HepG2 (cell line): ENCODE measurements around the gene TMEM256. TPM values are rescaled to one million over a fixed set of nuclear protein-coding genes. Genes with fewer than 3 reads are reported as not detected.
A peak's percentile ranks its signal among the peaks of the same experiment; 100 is the strongest.

Source experiments
- CBFB ChIP-seq: sonication (generic); formaldehyde crosslinking; IDR thresholded peaks from 2 replicates; pipeline ENCODE4 v1.4.0; 2020; ENCODE audit warnings: missing genetic modification reagents
- FOXK1 ChIP-seq: sonication (generic); formaldehyde crosslinking; IDR thresholded peaks from 2 replicates; pipeline ENCODE4 v1.4.0; 2020; ENCODE audit warnings: low read depth, missing genetic modification reagents, borderline replicate concordance
- HNF4G ChIP-seq, 2 experiments: sonication (generic) in 1 of 2; formaldehyde crosslinking in 1 of 2; IDR thresholded peaks; 2 replicates each; pipeline versions ENCODE4 v1.4.0 to v1.6.1; 2011 to 2020; ENCODE audit warnings: borderline replicate concordance in 2 of 2, low read depth in 2 of 2, mild to moderate bottlenecking in 2 of 2, low read length in 1 of 2, missing genetic modification reagents in 1 of 2, moderate library complexity in 1 of 2
- MZF1 ChIP-seq: sonication (generic); formaldehyde crosslinking; IDR thresholded peaks from 2 replicates; pipeline ENCODE4 v1.8.1; 2023; ENCODE audit warnings: mild to moderate bottlenecking, missing genetic modification reagents, borderline replicate concordance
- RBFOX2 ChIP-seq: fragments of 200-400 bp; formaldehyde crosslinking; IDR thresholded peaks from 2 replicates; pipeline ENCODE4 v1.6.1; 2017; ENCODE audit warnings: low read depth, mild to moderate bottlenecking, low read length
- RBM22 ChIP-seq: fragments of 200-400 bp; formaldehyde crosslinking; optimal IDR thresholded peaks from 2 replicates; pipeline ENCODE3; 2017; ENCODE audit warnings: mild to moderate bottlenecking, low read length, moderate library complexity
- RFXANK ChIP-seq: IDR thresholded peaks from 2 replicates; pipeline ENCODE4 v1.6.1; 2016
- SNRNP70 ChIP-seq: fragments of 200-400 bp; formaldehyde crosslinking; IDR thresholded peaks from 2 replicates; pipeline ENCODE4 v1.6.1; 2017; ENCODE audit warnings: mild to moderate bottlenecking, low read depth, low read length, moderate library complexity
- TCF7L2 ChIP-seq: IDR thresholded peaks from 2 replicates; pipeline ENCODE4 v1.6.1; 2011; ENCODE audit warnings: mild to moderate bottlenecking, low read depth, low read length, moderate library complexity
- YY1 ChIP-seq: IDR thresholded peaks from 2 replicates; pipeline ENCODE4 v1.6.1; 2011; ENCODE audit warnings: low read length, low read depth, moderate library complexity, mild to moderate bottlenecking; ENCODE audit not compliant: insufficient read depth, insufficient replicate concordance
- ZBTB3 ChIP-seq: sonication (generic); formaldehyde crosslinking; IDR thresholded peaks from 2 replicates; pipeline ENCODE4 v1.4.0; 2020; ENCODE audit warnings: low read depth, mild to moderate bottlenecking, moderate library complexity, missing genetic modification reagents, borderline replicate concordance
- ZBTB38 ChIP-seq: sonication (generic); formaldehyde crosslinking; IDR thresholded peaks from 2 replicates; pipeline ENCODE4 v1.5.1; 2020; ENCODE audit warnings: mild to moderate bottlenecking, missing genetic modification reagents
- ZNF496 ChIP-seq: sonication (generic); formaldehyde crosslinking; IDR thresholded peaks from 2 replicates; pipeline ENCODE4 v1.8.1; 2023; ENCODE audit warnings: mild to moderate bottlenecking, moderate library complexity, missing genetic modification reagents; ENCODE audit not compliant: insufficient replicate concordance
- ZNF713 ChIP-seq: sonication (generic); formaldehyde crosslinking; IDR thresholded peaks from 2 replicates; pipeline ENCODE4 v1.4.0; 2020; ENCODE audit warnings: mild to moderate bottlenecking, missing genetic modification reagents
- ZNF746 ChIP-seq: sonication (generic); formaldehyde crosslinking; IDR thresholded peaks from 2 replicates; pipeline ENCODE4 v1.8.0; 2022; ENCODE audit warnings: mild to moderate bottlenecking, missing genetic modification reagents
- polyA plus RNA-seq, 8 experiments: library from polyadenylated mRNA; depleted of rRNA in 3 of 8; stranded (reverse) in 7 of 8; unstranded in 1 of 8; fragments of >200 nt; fragmentation: Illumina TruSeq in 4 of 8; extraction: Trizol in 4 of 8; gene quantifications; 2 replicates each; pipeline versions ENCODE4 v1.2.1 to v1.2.3, GENCODE V29; 2011 to 2016; ENCODE audit warnings: low read depth in 4 of 8, missing spikeins in 1 of 8, mixed read lengths in 1 of 8; ENCODE audit not compliant: insufficient read depth in 1 of 8
- total RNA-seq, 5 experiments: library from RNA; depleted of rRNA; stranded (reverse); fragments of >200 nt; fragmentation: Illumina TruSeq; extraction: Trizol; gene quantifications; 2 replicates each; pipeline ENCODE4 v1.2.3, GENCODE V29; 2016; ENCODE audit warnings: low read depth in 1 of 5
- TF ChIP-seq, protein P1 (sequence below): sonication (generic); formaldehyde crosslinking; IDR thresholded peaks from 2 replicates; pipeline ENCODE4 v1.5.1; 2020; ENCODE audit warnings: mild to moderate bottlenecking, moderate library complexity, missing genetic modification reagents
- TF ChIP-seq, protein P2 (sequence below): sonication (generic); formaldehyde crosslinking; IDR thresholded peaks from 2 replicates; pipeline ENCODE4 v1.4.0; 2020; ENCODE audit warnings: missing genetic modification reagents, borderline replicate concordance
- TF ChIP-seq, protein P3 (sequence below): sonication (generic); formaldehyde crosslinking; IDR thresholded peaks from 2 replicates; pipeline ENCODE4 v1.4.0; 2020; ENCODE audit warnings: missing genetic modification reagents, borderline replicate concordance
- TF ChIP-seq, protein P4 (sequence below): sonication (generic); formaldehyde crosslinking; IDR thresholded peaks from 2 replicates; pipeline ENCODE4 v1.5.1; 2020; ENCODE audit warnings: missing genetic modification reagents, mild to moderate bottlenecking, borderline replicate concordance

The TMEM256 gene
- total and polyA plus RNA-seq, 2 of the 13 experiments (the other 11 are each of a cell fraction or from before 2014, with no cell fraction given): 231 to 252 TPM

DNA sequence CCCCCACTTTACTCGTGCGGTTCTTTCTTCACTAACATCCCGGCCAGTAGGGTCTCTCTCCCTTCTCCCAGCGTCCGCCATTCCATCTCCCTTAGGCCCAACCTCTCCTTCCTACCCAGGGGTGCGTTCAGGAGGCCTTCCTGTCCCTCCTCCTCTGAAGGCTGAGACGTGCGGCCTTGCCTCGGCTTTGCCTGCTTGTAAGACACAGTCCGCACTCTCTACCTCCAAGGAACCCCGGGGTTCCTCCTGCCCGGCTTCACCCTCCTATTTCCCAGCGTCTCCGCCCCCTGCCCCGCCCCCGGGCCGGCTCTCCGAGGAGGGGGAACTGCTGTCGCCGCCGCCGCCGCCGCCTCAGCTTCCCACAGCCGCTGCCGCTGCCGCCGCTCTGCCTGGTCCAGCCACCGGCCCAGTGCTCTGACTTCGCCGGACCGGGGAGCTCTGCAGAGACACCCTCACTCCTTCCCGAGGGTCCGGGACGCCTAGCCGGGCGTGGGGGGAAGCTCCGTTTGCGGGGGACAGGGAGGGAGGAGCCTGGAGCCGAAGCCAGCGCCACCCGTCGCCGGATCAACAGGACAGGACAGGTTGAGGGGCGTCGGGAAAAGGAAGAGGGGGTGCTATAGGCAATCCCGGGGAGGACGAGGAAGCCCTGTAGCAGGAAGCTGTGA is 34.2 kb upstream of the TMEM256 start (continued):
- TF ChIP-seq ZNF496 (CRISPR knock-in tag) (no peak), ZBTB38 (CRISPR knock-in tag) (peak; percentile 16; the same call in 1 of the 2 replicates), FOXK1 (CRISPR knock-in tag) (no peak), SNRNP70 (no peak), RBM22 (no peak), CBFB (CRISPR knock-in tag) (no peak), TCF7L2 (no peak), RBFOX2 (0 out of 2 replicates have a peak, but pooled peaks have one; percentile 28), RFXANK (CRISPR knock-in tag) (no peak), ZBTB3 (CRISPR knock-in tag) (no peak), MZF1 (CRISPR knock-in tag) (no peak), ZNF746 (no peak), HNF4G (IDR thresholded peaks at IDR 0.05; ENCODE audit: borderline replicate concordance, low read depth, low read length) (no peak), HNF4G (CRISPR knock-in tag; IDR thresholded peaks at IDR 0.05; ENCODE audit: borderline replicate concordance, low read depth) (no peak), ZNF713 (no peak), YY1 (no peak)
- TF ChIP-seq, protein P1, sequence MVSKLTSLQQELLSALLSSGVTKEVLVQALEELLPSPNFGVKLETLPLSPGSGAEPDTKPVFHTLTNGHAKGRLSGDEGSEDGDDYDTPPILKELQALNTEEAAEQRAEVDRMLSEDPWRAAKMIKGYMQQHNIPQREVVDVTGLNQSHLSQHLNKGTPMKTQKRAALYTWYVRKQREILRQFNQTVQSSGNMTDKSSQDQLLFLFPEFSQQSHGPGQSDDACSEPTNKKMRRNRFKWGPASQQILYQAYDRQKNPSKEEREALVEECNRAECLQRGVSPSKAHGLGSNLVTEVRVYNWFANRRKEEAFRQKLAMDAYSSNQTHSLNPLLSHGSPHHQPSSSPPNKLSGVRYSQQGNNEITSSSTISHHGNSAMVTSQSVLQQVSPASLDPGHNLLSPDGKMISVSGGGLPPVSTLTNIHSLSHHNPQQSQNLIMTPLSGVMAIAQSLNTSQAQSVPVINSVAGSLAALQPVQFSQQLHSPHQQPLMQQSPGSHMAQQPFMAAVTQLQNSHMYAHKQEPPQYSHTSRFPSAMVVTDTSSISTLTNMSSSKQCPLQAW (CRISPR knock-in tag): no peak
- TF ChIP-seq, protein P2, sequence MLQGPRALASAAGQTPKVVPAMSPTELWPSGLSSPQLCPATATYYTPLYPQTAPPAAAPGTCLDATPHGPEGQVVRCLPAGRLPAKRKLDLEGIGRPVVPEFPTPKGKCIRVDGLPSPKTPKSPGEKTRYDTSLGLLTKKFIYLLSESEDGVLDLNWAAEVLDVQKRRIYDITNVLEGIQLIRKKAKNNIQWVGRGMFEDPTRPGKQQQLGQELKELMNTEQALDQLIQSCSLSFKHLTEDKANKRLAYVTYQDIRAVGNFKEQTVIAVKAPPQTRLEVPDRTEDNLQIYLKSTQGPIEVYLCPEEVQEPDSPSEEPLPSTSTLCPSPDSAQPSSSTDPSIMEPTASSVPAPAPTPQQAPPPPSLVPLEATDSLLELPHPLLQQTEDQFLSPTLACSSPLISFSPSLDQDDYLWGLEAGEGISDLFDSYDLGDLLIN: no peak
- TF ChIP-seq, protein P3, sequence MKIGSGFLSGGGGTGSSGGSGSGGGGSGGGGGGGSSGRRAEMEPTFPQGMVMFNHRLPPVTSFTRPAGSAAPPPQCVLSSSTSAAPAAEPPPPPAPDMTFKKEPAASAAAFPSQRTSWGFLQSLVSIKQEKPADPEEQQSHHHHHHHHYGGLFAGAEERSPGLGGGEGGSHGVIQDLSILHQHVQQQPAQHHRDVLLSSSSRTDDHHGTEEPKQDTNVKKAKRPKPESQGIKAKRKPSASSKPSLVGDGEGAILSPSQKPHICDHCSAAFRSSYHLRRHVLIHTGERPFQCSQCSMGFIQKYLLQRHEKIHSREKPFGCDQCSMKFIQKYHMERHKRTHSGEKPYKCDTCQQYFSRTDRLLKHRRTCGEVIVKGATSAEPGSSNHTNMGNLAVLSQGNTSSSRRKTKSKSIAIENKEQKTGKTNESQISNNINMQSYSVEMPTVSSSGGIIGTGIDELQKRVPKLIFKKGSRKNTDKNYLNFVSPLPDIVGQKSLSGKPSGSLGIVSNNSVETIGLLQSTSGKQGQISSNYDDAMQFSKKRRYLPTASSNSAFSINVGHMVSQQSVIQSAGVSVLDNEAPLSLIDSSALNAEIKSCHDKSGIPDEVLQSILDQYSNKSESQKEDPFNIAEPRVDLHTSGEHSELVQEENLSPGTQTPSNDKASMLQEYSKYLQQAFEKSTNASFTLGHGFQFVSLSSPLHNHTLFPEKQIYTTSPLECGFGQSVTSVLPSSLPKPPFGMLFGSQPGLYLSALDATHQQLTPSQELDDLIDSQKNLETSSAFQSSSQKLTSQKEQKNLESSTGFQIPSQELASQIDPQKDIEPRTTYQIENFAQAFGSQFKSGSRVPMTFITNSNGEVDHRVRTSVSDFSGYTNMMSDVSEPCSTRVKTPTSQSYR (CRISPR knock-in tag): no peak
- TF ChIP-seq, protein P4, sequence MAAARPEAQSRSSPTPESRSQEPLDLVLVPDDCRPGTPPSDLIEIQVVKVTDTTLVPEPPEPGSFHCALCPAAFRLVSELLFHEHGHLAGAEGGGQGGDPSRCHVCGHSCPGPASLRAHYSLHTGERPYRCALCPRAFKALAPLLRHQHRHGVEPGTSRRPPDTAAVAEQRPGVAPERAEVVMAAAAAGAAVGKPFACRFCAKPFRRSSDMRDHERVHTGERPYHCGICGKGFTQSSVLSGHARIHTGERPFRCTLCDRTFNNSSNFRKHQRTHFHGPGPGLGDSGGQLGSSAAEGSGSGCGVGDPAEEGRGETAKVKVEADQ (CRISPR knock-in tag): no peak
